ENCODE measurements around the gene CRBN.

Gene CRBN

GRCh38 chr3:3160826-3161225, 18.7 kb downstream of the CRBN start:
- TF ChIP-seq CTCF (IDR thresholded peaks at IDR 0.05; ENCODE audit: low read depth, low read length): no peak
- TF ChIP-seq EZH2phosphoT487 (IDR thresholded peaks at IDR 0.05; ENCODE audit: low read depth): no peak
- H3K36me3 ChIP-seq (replicated peaks; ENCODE audit: low read depth, low read length): peaks cover 61% of the 10 kb centered on the region
- no peaks in the 10 kb centered on the region for H3K27me3 ChIP-seq (ENCODE audit: low read depth, low read length)
- no peak overlapping the region for H3K4me3 ChIP-seq (ENCODE audit: low read length)
- no peak overlapping the region for H2AFZ ChIP-seq (ENCODE audit: low read depth, low read length)
- H3K79me2 ChIP-seq (ENCODE audit: low read length): no peaks in the 10 kb centered on the region
- H3K27ac ChIP-seq (ENCODE audit: low read length): no peak overlapping the region
- no peak overlapping the region for H3K9ac ChIP-seq (ENCODE audit: low read length)
- H3K4me2 ChIP-seq (ENCODE audit: low read length): no peak overlapping the region
- no peaks in the 10 kb centered on the region for H4K20me1 ChIP-seq (ENCODE audit: insufficient read depth, low read length)
- no peaks in the 10 kb centered on the region for H3K4me1 ChIP-seq (ENCODE audit: low read length)
- H3K9me3 ChIP-seq (ENCODE audit: insufficient read depth, low read length): peaks cover 6% of the 10 kb centered on the region; the same call in 1 of the 2 replicates

GRCh38 chr3:3157484-3157883, 22.0 kb downstream of the CRBN start:
- Histone ChIP-seq H3K4me3 (ENCODE audit: low read length) (no peak overlapping the region), H3K27me3 (ENCODE audit: low read depth, low read length) (no peaks in the 10 kb centered on the region), H3K36me3 (replicated peaks; ENCODE audit: low read depth, low read length) (peaks cover 66% of the 10 kb centered on the region), H3K27ac (ENCODE audit: low read length) (no peak overlapping the region), H3K79me2 (ENCODE audit: low read length) (no peaks in the 10 kb centered on the region), H3K9me3 (ENCODE audit: insufficient read depth, low read length) (no peaks in the 10 kb centered on the region), H4K20me1 (ENCODE audit: insufficient read depth, low read length) (no peaks in the 10 kb centered on the region), H3K4me2 (ENCODE audit: low read length) (no peak overlapping the region), H3K4me1 (ENCODE audit: low read length) (no peaks in the 10 kb centered on the region), H2AFZ (ENCODE audit: low read depth, low read length) (no peak overlapping the region), H3K9ac (ENCODE audit: low read length) (no peak overlapping the region)
- TF ChIP-seq CTCF (IDR thresholded peaks at IDR 0.05; ENCODE audit: low read depth, low read length): no peak
- TF ChIP-seq EZH2phosphoT487 (IDR thresholded peaks at IDR 0.05; ENCODE audit: low read depth): no peak

- Histone ChIP-seq H3K36me3 (replicated peaks; ENCODE audit: low read depth, low read length) (peaks cover 80% of the 10 kb centered on the region), H3K4me1 (ENCODE audit: low read length) (no peaks in the 10 kb centered on the region), H3K9ac (ENCODE audit: low read length) (no peak overlapping the region), H3K9me3 (ENCODE audit: insufficient read depth, low read length) (no peaks in the 10 kb centered on the region), H3K79me2 (ENCODE audit: low read length) (no peaks in the 10 kb centered on the region), H3K27me3 (ENCODE audit: low read depth, low read length) (no peaks in the 10 kb centered on the region), H2AFZ (ENCODE audit: low read depth, low read length) (no peak overlapping the region), H4K20me1 (ENCODE audit: insufficient read depth, low read length) (no peaks in the 10 kb centered on the region; the same call in 1 of the 2 replicates), H3K4me2 (ENCODE audit: low read length) (no peak overlapping the region), H3K4me3 (ENCODE audit: low read length) (no peak overlapping the region), H3K27ac (ENCODE audit: low read length) (no peak overlapping the region)
- TF ChIP-seq EZH2phosphoT487 (IDR thresholded peaks at IDR 0.05; ENCODE audit: low read depth) (no peak), CTCF (IDR thresholded peaks at IDR 0.05; ENCODE audit: low read depth, low read length) (no peak)
These were observed 24.4 kb downstream of the CRBN start for GRCh38 chr3:3154879-3155610.

- Histone ChIP-seq H3K9ac (ENCODE audit: low read length) (no peak overlapping the region), H3K27me3 (ENCODE audit: low read depth, low read length) (no peaks in the 10 kb centered on the region), H3K4me1 (ENCODE audit: low read length) (no peaks in the 10 kb centered on the region), H3K27ac (ENCODE audit: low read length) (no peak overlapping the region), H3K36me3 (replicated peaks; ENCODE audit: low read depth, low read length) (peaks cover 82% of the 10 kb centered on the region), H3K4me3 (ENCODE audit: low read length) (no peak overlapping the region), H3K79me2 (ENCODE audit: low read length) (peaks cover 22% of the 10 kb centered on the region), H4K20me1 (ENCODE audit: insufficient read depth, low read length) (no peaks in the 10 kb centered on the region; the same call in 1 of the 2 replicates), H3K4me2 (ENCODE audit: low read length) (no peak overlapping the region), H3K9me3 (ENCODE audit: insufficient read depth, low read length) (no peaks in the 10 kb centered on the region), H2AFZ (ENCODE audit: low read depth, low read length) (no peak overlapping the region)
- TF ChIP-seq EZH2phosphoT487 (IDR thresholded peaks at IDR 0.05; ENCODE audit: low read depth): no peak
- no peak for TF ChIP-seq CTCF (IDR thresholded peaks at IDR 0.05; ENCODE audit: low read depth, low read length)
These were observed 28.0 kb downstream of the CRBN start for GRCh38 chr3:3151513-3151912.

All from OCI-LY3 (cell line).